HG03558 (cell line): Measurements from ENCODE around the gene MEX3B.
"Not testable (repeated sequence)": the region's sequence is repeated elsewhere in the genome, so short reads cannot be mapped to it uniquely, and the experiment has no call there.

ENCODE experiments used
- ATAC-seq: cut with Tn5 transposase; IDR thresholded peaks from one replicate; pipeline ENCODE4 v1.9.1; 2021; ENCODE audit warnings: moderate number of reproducible peaks; ENCODE audit not compliant: unreplicated experiment; ENCODE audit errors: extremely low read depth

The MEX3B gene

DNA sequence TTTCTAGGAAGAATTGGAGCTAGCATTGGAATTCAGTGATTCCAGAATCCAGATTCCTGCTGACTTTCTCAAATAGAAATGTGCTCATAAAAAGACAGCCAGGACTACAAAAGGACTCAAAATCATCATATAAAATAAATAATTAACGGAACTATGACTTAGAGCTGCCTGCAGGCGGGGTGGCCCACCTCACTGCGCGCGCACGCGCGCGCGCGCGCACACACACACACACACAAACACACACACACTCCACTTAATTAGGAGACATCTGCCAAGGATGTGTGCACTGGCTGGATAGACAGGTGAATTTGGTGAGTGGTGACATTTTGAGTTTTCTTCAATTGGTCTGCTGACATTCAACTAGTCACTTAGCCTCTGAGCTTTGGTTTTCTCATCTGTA, 6.9 kb upstream of the MEX3B start:
- ATAC-seq = no peak

DNA sequence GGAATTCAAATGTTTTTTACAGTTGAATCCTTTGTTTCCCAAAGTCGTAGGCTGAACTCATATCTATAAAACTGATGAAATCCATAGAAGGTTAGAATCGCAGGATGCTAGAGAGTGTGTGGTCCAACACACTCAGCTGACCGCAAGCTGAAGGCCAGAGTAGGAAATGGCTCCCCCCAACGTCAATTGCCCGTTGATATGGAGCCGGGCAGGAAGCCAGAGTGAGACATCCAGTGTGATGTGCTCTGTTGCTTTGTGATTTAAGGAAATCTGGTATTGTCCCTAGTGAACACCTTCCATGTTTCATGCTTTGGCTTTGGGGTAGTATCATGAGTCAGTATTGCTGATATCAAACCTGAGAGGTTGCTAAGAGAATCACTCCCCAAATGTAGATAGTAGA, 5.8 kb upstream of the MEX3B start:
- ATAC-seq = no peak

DNA sequence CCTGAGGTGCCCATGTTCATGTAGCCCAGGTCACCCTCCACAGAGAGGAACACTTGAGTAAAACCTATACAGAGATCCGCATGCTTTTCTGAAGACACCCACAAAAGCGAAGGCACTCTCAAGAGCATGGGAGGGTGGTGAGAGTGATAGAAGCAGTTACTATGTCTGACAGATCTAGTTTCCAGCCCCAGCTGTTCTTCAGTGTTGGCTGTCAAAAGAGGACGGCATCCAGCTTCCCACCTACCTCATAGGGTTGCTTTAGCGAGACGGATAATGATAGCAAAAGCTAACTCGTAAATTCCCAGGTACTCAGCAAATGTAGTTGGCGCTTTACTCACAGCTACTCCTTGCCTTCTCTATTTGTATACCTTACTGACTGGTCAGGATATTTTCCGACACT, 3.0 kb upstream of the MEX3B start:
- no peak for ATAC-seq

DNA sequence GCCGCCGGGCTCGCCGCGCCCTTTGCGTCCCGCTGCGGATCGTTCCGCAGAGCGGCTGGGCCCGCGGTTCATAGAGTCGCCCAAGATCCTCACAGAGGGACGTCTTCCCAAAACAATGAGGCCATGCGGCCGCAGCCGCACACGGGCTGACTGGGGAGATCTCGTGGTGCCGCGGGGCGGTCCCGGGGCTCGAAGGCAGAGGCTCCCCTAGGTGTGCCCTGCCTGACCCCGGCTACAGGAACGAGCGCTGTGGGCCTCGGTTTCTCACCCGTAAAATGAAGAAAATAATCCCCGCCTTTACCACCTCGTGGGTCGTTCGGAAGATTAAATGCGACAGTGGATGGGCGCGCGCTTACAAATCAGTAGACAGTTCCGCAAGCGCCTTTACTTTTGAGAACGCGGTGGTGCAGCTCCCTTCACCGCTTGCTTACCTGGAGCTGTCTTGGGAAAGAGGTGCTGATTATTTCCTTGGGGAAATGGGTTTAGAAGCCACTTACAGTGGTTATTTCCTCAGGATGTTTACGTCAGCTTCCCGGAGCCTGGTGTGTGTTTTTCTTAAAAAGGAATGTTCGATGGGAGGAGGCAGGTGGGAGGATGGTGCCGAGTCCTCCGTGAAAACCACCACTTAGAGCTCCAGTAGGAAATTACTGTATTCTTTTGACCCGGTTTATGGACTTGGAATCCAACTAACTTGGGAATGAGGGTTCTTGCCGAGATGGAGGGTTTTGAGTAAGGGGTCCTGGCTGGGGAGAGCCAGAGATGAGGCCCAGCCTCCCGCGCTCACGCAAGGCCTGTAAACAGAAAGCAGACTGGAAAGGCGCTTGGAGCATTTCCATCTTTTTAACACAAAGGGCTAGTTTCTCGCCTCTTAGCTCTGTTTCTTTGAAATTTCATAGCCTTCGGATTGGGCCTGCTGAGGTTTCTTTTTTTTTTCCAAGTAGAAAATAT, 1.9 kb upstream of the MEX3B start:
- peak; percentile 3 for ATAC-seq

DNA sequence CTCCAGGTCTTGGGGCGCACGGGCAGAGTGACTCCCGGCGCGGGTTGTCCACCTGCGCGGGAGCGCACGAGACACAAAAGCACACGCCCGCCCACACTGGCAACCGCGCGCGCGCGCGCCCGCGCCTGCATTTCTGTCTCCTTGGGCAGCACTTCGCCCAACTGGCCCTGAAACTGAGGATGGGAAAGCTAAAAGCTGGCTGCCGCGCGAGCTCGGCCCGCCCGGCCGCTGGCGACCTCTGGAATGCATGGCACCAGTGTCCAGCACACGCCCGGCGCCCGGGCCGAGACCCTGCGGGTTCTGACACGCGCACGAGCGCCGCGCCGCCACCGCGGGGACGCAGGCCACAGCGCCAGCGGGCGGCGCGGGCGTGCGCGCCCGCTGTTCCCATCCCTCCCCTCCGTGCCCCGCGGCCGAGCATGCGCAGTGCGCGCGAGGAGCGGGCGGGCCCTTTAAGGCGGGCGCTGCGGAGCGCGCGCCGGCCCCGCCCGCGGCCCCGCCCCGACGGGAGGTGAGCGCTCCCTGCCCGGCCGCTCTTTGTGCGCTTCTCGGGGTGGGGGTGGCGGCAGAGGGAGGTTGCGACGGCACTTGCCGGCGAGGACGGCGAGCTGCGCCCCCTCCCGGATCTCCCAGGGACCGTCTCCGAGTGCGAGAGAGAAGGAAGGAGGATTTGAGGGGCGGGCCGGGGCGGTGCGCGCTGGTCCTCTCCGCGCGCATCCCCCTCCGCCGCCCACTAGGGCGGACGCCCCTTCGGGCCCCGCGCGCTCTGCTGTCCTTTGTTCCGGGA, 1.0 kb upstream of the MEX3B start:
- peak; percentile 34 for ATAC-seq

DNA sequence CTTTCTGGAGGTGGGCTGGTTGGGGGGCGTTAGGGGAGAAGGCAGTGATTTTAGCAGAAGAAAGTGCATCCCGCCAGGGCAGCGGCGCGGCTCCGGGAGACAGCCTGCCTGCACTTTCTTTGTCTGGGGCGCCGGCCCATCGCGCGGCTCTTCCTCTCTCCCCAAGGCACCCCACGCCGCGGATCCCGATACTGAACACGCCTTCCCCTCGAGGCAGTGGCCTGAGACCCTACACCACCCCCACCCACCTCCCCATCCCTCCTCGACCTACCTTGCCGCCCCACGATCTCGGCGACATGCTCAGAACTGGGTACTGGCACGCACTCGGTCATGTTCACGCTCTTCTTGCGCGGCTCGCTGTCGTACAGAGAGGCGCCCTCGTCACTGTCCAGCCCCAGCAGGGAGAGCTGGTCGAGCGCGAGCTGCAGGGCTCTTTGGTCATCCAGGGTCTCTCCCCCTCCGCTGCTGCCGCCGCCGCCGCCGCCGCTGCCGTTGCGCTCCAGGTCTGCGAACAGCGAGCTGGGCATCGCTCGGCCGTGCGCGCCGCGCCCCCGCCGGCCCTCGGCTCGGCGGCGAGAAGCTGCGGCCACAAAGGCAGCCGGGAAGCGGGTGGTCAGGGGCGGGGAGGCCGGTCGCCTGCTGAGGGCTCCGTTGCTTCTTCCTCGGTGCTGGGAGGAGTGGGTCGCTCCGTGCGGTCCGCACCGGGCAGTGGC, 483 bp downstream of the MEX3B start:
- no peak for ATAC-seq

DNA sequence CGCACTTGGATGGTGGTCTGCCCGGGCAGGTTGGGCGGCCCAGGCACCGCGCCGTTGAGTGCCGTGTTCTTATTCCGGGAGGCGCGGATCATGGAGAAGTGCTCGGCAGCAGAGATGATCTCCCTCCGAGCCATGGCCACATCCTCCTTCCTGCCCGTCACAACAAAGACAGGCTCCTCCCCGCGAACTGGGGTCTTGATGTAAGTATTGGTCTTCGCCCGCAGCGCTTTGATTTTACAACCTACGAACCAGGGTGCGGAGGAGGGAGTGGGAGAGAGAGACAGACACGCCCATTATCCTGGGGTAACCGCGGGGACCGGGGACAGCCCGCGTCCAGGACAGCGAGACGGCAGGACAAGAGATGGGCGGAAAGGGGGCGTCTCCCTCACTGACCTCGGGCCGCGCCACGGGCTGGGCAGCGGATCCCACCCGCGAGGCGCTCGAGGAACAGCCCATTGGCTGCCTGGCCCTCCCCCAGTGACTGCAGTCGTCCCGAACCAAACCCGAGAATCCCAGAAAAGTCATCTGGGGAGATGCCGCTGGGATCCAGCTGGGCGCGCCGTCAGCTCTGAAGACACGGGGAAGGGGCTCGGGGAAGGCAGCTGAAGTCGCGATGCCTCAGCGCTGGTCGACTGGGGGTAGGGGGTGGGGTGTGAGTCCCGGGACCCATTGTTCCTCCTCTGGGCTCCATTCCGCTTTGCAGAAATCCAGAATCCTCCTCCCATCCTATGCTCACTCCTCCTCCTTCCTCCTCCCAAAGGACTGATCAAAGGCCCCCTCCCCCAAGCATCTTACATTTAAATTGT, 1.2 kb downstream of the MEX3B start:
- ATAC-seq = no peak

DNA sequence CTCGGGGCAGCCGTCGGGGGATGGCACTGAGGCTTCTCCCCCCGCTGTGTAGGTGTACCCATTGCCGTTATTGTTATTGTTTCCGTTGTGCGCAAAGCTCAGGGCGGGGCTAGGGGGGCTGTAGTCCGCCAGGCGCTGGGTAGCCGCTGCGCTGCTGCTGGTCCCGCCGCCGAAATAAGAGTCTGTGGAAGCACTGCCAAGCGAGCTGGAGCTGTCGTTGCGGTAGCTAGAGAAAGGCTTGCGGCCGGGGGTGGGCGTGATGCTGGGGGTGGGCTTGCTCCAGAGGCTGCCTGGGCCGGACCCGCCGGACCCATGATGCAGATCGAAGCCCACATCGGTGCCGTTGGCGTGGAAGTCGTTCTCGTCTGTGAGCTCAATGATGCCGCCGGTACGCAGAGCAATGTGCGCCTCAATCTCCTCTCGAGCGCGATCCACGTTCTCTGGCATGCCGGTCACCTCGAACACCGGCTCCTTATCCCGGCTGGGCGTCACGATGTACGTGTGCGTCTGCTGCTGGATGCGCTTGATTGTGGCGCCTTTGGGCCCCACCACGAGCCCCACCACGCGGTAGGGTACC, 1.9 kb downstream of the MEX3B start:
- ATAC-seq = no peak

DNA sequence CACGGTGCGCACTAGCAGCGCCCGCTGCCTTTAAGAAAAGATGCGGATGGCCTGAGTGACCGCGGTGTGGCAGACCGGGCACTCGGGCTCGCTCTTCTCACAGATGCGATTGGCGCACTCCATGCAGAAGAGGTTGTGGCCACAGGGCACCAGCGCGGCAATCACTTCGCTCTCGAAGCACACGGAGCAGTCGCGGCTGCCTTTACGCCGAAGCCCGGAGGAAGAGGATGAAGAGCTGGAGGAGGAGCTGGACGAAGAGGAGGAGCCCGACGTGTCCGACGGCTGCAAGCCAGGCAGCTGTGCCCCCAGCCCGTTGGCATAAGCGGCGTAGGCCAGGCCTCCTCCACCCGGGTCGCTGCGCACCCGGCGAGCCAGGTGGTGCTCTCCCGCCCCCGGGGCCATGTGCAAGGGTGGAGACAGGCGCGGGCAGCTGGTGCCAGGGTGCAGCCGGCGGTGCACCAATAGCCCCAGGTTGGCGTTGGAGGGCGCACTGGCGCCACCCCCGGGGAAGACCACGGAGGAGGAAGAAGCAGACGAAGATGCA, 2.6 kb downstream of the MEX3B start:
- ATAC-seq = no peak

DNA sequence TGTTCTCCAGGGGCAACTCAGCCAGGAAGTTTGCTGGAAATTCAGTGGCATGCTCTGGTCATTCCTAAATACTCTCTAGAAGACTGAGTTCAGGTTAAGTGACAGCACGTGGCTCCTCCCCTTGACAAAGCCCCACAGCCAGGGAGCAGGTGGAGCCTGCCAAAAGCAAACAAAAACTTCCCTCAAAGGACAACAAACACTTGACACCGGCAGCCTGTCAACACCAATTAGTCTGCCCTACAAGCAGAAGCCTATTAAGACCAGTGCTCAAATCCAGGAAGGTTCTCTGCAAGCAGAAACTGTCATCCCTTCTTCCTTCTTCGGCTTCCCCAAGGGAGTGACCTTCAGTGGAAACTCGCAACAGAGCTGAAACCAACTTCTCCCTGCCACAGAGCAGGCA, 5.0 kb downstream of the MEX3B start:
- ATAC-seq = no peak

DNA sequence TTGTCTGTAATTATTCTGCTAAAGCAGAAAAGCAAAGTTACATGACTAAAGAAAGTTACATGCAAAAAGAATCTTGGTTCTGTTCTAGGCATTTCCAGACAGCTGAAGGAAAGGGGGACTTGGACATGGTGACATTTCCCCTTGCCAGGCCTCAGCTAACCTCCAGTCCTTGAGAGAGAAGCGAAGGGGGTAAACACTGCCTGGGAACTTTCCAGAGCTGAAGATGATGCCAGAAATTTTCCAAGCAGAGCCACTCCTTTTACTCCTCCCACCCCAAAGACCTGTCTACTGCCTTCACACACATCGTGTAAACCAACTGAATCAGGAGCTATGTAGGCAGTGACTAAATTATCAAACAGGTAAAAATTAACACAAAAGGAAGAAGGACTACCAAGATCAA, 5.4 kb downstream of the MEX3B start:
- ATAC-seq = no peak

DNA sequence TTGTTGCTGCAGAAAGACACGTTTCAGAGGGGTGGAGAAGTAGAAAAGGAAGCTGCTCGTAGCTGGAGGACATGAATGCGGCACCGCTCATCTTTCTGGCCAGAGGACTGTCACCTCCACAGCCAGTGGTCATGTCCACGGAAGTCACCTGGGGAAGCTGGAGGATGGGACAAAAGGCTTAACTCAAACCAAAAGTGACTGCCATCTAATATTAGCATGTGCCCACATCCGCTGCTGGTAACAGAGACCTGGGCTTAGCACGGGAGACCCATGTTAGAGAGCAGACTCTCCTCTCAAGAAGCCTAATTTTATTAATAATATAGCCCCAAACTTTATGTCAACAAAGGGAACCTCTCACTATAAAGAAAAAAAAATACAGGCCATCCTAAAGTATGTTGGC, 5.9 kb downstream of the MEX3B start:
- no peak for ATAC-seq

DNA sequence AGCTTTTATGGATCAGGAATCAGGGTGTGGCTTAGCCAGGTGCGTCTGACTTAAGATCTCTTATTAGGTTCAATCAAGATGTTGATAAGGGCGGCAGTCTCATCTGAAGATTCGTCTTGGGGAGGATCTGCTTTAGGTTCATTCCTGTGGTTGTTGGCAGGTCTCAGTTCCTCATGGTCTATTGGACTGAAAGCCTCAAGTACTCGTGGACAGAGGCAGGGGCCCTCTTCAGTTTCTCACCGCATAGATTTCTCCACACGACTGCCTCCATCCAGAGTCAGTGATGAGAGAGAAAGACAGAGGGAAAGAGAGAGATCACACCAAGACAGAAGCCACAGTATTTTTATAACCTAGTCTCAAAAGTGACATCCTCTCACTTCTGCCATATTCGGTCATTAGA, 9.4 kb downstream of the MEX3B start:
- no peak for ATAC-seq

DNA sequence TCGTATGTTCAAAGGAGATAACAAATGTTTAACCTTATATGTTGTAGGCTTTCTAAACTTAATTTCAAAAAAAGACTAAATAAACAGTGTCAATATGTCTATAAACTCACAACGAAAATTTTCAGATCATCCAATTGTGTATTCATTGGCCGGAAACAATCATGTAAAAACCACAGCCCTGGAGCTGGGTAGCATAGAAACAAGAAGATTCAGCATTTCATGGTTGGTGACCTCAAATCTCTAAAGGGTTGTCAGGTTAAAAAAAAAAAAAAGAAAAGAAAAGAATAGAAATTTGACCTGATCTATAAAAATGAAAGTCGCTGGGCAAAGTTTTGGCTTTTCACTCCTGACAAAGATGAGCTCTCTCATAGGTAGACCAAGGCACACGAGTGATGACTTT, 13.9 kb downstream of the MEX3B start:
- no peak for ATAC-seq

DNA sequence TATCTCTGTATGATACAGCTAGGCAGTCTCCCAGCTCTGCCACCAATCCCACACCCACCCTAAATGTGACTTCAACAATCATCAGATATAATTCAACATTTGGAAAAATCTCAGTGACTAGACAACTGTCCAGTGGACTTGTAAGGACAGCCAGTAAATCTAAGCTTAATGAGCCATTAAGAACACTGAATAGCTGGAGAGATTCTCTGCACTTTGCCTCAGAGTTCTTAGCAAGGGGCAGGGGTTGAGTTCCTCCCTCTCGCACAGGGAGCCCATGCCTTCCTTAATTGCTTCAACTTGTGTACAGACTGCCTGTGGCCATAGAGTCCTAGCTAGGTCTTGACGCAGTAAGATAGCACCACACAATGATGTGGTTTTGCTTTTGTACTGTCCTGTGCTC, 15.6 kb downstream of the MEX3B start:
- no peak for ATAC-seq

DNA sequence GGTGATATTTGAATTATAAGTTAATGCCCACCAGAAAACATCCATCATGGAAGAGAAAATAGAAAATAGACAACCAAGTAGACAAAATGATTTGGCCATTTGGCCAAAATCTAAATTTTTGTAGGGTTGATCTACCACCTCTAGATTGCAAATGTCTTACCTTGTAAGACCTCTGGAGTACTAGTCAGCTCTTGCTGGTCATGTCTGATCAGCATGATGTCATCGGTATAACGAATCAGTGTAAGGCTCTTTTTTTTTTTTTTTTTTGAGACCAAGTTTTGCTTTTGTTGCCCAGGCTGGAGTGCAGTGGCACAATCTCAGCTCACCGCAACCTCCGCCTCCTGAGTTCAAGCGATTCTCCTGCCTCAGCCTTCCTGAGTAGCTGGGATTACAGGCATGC, 17.7 kb downstream of the MEX3B start:
- ATAC-seq = not testable (repeated sequence)

DNA sequence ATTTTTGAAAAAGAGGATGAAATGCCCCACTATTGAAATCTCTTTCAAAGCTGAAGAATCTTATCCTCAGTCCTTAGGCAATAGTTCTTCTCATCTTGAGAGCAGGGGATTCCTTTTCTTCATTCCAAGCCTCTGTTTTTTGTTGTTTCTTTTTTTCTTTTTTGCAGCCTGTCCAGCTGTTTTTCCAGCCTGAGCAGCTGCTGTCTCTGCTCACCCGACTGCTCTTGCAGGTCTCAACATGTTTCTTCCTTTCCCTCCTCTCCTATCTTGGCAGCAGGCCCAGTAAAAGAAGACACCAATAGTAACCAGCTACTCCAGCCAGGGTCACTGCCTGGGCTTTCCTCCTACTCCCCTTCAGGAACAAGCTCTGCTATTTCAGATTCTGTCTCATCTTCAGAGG, 23.8 kb downstream of the MEX3B start:
- no peak for ATAC-seq

DNA sequence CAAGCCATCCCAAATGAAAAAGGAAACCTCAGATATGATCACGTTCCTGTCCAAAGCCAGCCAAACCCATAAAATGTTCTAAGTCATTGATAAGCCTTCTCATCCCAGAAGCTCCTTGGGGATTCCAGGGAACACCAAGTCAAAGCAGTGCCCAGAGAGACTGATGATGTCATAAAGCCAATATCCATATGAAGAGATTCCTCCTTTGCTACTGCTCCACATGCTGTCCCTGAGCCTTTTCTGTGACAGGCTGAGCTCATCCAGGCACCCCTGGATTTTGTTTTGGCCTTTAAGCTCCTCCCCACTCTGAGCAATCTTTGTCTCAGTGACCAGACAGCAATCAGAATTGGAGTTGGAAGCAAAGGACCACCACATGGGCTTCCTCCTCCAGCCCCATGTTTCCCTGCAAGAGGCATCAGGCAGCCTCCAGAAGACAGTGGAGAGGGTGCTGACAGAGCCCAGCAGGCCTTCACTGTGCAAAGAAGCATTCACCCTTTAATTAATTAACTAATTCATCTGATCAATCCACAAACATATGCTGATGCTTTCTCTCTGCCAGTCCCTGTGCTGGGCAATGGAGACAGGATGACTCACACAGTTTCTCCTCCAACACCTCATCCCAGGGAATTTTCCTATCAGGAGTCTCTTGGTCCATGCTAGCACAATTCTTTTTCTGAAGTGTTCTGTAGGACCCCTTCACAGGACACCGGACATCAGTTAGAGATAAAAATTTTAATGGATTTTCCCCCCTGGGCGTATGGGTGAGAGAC, 25.0 kb downstream of the MEX3B start:
- ATAC-seq = no peak

DNA sequence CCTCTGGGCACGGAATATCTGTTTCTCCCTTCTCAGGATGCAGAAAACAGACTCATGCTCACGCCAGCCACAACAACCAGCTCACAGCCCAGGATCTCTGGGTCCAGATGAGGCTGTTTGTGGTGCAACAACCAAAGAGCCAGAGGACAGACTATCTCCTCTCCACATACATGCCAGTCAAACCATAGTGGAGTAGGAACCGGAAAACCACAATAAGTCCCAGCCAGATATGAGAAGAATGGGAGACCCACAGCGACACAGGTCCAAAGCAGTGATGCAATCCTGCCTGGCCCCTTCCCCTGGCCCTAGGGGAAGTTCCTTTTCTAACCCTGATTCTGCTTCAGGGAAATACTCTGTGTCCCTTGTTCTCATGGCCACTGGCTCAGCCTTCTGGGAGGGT, 27.6 kb downstream of the MEX3B start:
- ATAC-seq = no peak
